GM04503 (cell line): ENCODE results near the gene TRIML1.

Source experiments
- DNase-seq: peaks from one replicate; pipeline ENCODE4 v3.0.0-alpha.2; 2012; ENCODE audit warnings: low read depth

TRIML1 gene

GRCh38 chr4:188139141-188139540 lies at the start of gene TRIML1:
Gene TRIML1, plus strand, starts transcription at chr4:188139441. Its CDS starts 118 bp downstream, at chr4:188139559.
- DNase-seq = no peak

- no peak for DNase-seq
Observed at GRCh38 chr4:188092824-188093223, 46.4 kb upstream of the TRIML1 start.

- DNase-seq = no peak
Observed at GRCh38 chr4:188106454-188106853, 32.8 kb upstream of the TRIML1 start.

GRCh38 chr4:188107931-188108843 lies 31.1 kb upstream of the TRIML1 start:
- DNase-seq = no peak

DNA sequence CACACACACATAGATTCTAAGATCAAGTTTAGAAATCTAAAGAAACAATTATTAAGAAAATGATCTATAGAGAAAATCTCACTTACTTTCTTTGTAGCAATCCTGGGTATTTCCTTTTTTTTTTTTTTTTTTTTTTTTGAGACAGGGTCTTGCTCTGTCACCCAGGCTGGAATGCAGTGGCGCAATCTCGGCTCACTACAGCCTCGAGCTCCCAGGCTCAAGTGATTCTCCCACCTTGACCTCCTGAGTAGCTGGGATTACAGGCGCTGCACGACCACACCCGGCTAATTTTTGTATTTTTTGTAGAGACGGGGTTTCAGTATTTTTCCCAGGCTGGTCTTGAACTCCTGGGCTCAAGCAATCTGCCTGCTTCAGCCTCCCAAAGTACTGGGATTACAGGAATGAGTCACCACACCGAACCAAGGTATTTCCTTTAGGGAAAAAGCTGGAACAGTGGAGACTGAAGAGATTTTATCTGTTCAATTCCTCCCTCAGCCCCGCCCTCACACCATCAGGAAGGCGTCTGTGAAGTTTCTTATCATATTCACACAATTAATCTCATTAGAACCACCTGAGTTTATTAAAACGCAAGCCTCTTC lies 30.0 kb upstream of the TRIML1 start, which contains the start of gene TRIML2:
Gene TRIML2, minus strand, starts transcription at position 447 of the 599 bp plus-strand sequence. CDS start 4,235 bp downstream, outside the sequence.
- DNase-seq = no peak

GRCh38 chr4:188110036-188110435 lies 29.2 kb upstream of the TRIML1 start:
- DNase-seq = no peak

DNA sequence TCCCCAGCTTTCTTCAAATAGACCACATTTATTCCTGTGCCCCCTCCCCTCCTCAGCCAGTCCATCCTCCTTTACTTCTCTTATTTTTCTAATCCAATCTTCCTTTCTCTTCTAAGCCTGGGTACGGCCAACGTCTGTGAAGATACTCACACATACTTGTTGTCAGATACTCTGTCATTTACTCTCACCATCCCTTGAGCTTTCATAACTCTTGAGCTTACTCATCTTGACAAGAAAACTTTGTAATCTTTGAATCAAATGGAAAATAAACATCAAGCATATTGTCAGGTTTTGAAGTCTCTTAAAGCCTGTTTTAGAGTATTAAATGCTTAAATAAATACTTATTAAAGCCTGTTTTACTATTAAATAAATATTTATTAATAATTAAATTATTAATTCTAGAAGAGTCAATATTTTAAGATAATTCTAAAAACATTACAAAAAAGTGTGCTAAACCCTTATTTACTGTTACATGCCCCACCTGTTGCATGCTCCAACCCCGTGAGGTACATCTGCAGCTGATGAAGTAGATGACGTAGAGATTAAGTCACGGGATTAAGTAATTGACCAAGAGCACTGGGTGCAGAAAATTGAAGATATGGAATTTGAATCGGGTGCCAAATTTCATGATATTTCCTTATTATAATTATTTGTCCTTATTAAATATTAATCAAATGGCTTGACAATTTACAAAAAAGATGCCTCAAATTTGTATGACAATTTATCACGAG lies 28.3 kb upstream of the TRIML1 start:
- no peak for DNase-seq

DNA sequence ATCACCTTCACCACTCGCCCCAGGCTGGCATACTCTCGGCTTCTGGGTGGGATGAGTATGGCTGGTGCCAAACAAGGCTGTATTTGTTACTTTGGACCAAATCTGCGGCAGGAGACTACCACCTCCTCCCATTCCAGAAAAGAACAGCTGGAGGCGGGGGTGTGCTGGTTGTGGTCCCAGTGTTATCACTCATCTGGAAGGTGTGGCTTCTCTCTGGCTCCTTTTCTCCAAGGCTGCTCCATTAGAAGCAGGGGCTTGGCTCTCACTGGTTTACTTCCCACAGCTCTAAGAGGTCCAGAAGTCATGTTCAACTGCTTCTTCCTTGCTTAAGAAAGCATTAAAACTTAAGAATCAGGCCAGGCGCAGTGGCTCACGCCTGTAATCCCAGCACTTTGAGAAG lies 27.3 kb upstream of the TRIML1 start:
- DNase-seq = no peak

DNA sequence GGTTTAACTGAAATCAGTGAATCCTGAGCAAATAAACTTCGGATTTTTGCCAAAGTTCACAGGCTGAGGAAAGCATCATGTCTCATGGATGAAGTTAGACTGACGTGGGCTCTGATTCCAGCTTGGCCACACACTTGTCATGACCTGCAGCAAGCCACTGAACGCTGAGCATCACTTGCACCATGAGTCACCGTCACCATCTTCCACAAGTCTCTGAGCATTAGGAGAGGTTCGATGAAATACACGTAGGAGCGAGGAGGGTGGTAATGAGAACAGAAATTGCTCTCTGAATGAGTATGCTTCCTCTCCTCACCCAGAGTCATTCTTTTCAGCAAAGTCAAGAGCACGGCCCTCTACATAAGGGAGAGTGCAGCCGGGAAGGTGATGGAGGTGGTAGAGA lies 26.1 kb upstream of the TRIML1 start:
- DNase-seq = no peak

GRCh38 chr4:188117631-188118324 lies 21.5 kb upstream of the TRIML1 start:
- no peak for DNase-seq

DNA sequence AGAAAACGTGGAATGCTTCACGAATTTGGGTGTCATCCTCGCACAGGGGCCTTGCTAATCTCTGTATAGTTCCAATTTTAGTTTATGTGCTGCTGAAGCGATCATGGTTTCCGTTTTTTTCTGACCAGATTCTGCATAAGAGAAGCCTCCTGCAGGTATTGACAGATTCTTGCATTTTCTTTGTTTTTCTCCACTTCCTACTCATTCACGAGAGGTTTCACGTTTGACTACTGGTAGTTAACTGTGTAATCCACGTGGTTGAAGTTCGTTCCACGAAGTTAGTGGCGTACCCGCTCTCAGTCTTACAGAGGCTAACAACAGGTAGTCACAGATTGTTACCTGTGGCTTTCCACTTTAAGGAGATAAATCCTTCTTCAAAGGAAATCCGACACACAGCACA lies 17.7 kb upstream of the TRIML1 start:
- DNase-seq = no peak

GRCh38 chr4:188127214-188127874 lies 11.9 kb upstream of the TRIML1 start:
- DNase-seq = no peak

DNA sequence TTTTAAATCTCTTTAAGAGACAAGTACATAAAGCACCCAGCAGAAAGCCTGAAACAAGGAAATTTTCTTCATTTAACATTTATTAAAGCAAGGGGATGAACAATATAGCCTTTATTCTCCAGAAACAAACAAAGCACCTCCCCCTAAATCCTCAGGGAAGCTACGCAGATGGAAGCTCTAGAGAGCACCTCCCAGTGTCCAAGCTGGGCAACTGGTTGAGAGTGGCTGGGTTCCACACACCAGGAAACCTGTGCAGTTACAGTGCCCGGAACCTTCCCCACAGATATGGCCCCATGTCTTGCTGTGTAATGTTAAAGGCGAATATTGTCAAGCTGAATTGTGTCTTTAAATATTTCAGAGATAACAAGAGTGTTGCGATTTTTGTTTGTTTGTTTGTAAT lies 8.9 kb upstream of the TRIML1 start:
- DNase-seq = no peak

GRCh38 chr4:188132232-188132631 lies 7.0 kb upstream of the TRIML1 start:
- DNase-seq = no peak

DNA sequence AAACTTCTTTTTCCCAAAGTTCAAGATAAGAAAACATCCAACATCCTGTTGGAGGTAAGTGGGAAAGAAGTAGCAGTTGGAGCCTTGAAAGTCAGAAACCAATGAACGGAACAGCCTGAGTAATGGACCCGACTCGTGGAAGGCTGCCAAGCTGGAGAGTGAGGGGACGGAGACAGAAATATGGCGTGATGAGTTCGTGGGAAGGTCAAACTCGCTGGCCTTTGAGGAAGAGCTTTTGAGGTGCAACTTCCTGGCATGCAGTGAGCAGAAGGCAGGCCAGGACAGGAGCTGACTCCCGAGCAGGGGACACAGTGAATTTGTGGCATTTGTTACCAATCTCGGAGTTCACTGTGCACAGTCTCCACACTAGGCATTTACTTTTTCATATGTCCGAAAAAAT lies 1.0 kb upstream of the TRIML1 start:
- DNase-seq = no peak

DNA sequence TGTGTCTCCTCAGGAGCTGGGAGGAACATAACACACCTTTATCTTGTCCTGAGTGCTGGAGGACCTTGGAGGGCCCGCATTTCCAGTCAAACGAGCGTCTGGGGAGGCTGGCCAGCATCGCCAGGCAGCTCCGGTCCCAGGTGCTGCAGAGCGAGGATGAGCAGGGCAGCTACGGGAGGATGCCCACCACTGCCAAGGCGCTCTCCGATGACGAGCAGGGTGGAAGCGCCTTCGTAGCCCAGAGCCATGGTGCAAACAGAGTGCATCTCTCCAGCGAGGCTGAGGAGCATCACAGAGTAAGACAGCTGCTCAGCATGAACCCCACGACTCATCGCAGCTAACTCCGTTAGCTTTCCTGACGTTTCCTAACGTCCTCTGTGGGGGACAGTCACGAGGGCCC lies 430 bp downstream of the TRIML1 start:
- no peak for DNase-seq

DNA sequence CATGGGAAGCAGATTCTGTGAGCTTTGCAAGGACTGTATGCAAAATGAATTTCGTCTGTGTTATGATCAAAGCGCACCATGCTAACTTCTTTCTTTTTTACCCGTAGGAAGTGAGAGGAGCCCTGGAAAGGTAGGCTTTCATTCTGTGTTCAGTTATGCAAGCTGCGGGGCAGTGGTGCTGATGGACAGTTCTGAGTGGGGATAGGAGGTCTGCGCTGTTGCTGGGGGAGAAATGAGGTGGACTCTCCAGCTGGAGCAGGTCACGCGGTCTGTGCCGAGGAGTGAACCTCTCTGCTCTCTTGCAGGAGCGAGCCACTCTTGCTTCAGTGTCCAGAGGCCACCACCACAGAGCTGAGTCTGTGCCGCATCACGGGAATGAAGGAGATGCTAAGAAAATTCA lies 4.5 kb downstream of the TRIML1 start:
- no peak for DNase-seq

DNA sequence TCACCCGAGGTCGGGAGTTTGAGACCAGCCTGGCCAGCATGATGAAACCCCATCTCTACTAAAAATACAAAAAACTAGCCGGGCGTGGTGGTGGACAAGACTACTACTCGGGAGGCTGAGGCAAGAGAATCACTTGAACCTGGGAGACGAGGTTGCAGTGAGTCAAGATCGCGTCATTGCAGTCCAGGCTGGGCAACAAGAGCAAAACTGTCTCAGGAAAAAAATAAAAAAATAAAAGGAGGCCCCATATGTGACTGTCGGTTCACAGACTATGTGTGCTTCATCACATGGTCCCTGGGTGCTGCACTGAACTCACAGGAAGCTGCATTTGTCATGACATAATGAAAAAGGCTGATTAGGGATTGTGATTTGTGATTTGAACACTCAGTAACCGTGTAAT lies 6.4 kb downstream of the TRIML1 start:
- DNase-seq = no peak

GRCh38 chr4:188146618-188147017 lies 7.4 kb downstream of the TRIML1 start:
- DNase-seq = no peak

DNA sequence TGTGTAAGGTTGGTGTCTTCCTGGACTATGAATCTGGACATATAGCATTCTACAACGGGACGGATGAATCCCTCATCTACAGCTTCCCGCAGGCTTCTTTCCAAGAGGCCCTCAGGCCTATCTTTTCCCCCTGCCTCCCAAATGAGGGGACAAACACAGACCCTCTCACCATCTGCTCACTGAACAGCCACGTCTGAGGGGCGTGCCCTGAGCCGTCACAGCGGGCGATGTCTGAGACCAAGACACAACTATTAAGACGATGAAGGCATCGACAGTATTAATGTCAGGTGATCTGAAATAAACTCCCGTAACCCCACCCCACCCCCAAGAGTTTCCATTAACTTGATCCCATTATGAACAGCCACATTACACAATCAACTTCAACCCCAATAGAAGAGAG lies 7.9 kb downstream of the TRIML1 start:
- no peak for DNase-seq

GRCh38 chr4:188147776-188148175 lies 8.5 kb downstream of the TRIML1 start:
- DNase-seq = no peak
